GM10266 (cell line): Measurements from ENCODE around the gene ABI3BP.
"Not testable (repeated sequence)": the region's sequence is repeated elsewhere in the genome, so short reads cannot be mapped to it uniquely, and the experiment has no call there.

Experiments used
- DNase-seq: peaks from one replicate; pipeline ENCODE4 v3.0.0; 2012; ENCODE audit errors: extremely low spot score
- TF ChIP-seq, protein P1 (sequence below): IDR thresholded peaks from 2 replicates; pipeline ENCODE4 v1.5.1; 2012; ENCODE audit warnings: mild to moderate bottlenecking, low read depth; ENCODE audit not compliant: control insufficient read depth, insufficient read depth; ENCODE audit errors: missing control alignments

The ABI3BP gene

DNA sequence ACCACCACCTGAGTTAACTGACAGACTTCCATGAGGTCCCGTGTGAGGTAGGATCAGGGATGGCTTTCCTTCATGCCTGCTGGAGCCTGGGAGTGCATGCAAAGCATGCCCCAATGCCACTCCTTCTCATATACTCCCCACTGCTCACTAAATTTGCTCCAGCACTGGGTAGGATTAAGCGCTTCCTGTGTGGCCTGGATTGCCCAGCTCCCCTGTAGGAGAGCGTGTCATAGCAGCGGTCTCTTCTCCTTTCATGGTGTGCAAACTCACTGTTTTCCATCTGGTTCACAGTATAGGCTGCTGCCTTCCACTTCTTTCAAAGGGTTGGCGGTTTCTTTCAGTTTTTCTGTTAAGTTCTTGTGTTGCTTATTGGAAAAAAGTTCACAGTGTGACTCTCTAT, 34.1 kb upstream of the ABI3BP start:
- TF ChIP-seq, protein P1, sequence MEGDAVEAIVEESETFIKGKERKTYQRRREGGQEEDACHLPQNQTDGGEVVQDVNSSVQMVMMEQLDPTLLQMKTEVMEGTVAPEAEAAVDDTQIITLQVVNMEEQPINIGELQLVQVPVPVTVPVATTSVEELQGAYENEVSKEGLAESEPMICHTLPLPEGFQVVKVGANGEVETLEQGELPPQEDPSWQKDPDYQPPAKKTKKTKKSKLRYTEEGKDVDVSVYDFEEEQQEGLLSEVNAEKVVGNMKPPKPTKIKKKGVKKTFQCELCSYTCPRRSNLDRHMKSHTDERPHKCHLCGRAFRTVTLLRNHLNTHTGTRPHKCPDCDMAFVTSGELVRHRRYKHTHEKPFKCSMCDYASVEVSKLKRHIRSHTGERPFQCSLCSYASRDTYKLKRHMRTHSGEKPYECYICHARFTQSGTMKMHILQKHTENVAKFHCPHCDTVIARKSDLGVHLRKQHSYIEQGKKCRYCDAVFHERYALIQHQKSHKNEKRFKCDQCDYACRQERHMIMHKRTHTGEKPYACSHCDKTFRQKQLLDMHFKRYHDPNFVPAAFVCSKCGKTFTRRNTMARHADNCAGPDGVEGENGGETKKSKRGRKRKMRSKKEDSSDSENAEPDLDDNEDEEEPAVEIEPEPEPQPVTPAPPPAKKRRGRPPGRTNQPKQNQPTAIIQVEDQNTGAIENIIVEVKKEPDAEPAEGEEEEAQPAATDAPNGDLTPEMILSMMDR: no peak
- DNase-seq: no peak

DNA sequence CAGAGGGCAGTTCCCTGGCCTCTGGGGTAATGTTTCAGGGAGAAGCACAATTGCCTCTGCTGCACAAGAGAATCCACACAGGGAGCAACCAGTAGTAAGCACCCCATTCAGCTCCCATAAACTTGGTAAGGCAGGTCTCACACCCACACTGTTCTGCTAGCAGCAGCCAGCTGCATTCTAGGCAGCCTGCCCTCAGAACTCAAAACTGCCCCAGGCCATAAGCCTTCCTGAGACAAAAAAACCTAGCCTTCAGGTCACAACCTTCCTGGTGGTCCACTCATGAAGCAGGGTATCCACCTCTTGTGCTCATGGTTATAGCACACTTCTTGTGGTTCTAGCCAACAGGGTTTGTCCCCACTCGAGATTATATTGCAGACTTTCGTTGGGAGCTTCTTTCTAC, 33.7 kb upstream of the ABI3BP start:
- DNase-seq: no peak
- TF ChIP-seq, protein P1: no peak

DNA sequence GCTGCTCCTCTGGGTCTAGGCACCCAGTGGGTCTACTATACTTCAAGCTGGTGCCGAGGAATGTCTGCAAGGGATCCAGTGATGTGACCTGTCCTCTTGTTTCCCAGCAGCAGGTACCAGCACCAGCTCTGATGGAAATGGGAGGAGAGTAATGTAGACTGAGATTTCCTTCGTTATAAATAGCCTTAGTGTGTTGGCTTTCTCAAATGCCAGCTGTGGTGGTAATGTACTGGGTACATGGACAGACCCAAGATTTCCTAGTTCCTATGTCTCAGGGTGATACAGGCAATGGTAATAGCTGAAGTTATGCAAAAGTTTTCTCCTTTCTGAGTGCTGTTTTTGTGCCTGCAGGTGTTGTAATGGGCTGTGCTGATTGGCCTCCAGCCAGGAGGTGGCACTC, 33.0 kb upstream of the ABI3BP start:
- DNase-seq: no peak
- TF ChIP-seq, protein P1: no peak

DNA sequence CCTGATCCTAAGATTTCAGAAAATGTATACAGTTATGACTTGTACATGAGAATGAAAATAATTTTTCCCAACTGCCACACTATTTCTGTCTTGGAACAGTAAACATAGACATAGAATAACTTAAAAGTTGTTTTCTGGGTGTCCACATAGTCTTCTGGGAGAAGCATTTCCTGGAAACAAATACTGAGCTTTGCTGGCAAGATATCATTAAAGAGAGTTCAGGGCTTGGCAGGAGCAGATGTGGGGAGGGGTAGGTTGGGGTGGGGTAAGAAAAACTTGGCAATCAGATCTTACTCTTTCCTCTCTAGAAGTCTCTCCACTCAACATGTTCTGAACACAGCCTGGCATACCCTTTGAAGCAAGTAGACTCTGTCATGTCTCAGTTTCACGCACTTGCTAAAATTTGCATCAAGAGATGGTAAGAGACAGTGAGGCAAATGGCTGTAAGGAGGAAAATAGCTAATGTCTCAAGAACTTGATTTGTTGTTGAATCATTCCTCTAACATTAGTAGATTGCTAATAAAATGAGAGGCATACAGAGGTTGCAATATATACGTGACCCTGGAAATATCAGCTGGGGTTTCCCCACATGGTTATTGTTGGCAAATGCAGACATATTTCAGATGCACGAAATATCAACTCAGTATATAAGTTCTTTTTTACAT, 27.3 kb upstream of the ABI3BP start:
- TF ChIP-seq, protein P1: no peak
- no peak for DNase-seq

DNA sequence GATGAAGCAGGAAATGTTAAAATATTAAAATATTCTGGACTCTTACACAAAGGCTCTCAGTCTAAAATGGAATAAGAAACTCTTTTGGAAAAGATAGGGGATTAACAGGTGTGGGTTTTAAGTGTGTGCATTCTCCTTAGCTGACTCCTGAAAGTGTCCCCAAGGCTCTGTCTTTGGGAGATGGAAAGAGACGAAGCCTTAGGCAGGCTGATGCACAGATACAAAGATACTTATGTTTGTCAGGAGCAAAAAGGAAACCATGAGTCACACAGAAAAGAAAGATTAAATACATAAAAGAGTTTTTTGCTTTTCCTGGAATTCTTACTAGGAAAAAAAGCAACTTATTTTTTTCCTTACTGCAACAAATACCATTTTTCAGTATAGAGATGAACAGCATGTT, 23.8 kb upstream of the ABI3BP start:
- no peak for DNase-seq
- TF ChIP-seq, protein P1: no peak

DNA sequence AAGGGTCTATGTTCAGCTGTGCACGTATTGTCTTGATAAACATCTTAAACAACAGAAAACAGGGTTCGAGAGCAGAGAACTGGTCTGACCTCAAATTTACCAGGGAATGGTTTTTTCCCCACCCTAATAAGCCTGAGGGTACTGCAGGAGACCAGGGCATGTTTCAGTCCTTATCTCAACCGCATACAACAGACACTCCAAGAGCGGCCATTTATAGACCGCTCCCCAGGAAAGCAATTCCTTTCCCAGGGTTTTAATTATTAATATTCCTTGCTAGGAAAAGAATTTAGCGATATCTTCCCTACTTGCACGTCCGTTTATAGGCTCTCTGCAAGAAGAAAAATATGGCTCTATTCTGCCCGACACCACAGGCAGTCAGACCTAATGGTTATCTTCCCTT, 19.1 kb upstream of the ABI3BP start:
- not testable (repeated sequence) for DNase-seq

DNA sequence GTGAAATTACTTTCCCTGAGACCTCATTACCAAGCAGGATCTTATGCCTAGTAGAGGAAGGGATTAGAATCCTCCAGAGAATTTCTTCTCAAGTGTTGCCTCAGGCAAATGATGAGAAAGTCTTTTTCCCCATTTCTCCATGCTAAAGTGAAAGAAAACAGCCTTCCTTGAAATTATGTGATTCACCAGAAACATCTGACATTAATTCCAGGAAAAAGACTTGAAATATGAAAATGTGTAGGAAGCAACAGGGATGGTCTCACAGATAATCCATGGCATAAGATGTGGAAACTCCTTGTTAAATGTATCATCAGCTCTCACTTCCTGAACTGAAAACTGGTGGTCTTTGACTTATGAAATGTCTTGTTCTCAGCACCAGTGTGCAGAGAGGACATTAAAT, 17.9 kb upstream of the ABI3BP start:
- no peak for DNase-seq
- TF ChIP-seq, protein P1: no peak

DNA sequence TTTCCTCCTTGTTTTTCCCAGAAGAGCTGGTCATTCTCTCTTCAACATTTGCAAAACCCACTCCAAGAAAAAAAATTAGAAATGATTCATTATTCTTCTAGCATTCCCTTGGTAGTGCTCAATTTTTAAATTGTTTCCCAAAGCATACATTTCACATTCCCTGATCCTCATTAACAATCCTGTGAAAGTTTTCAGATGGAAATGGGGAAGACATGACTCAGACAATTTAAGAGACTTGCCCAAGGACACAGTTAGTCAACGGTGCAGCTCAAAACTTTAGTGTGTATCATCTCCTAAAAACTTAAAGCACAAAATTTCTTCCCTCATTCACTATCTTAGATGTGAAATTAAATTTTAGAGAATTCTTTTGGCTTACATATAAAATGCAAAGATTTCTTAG, 17.1 kb upstream of the ABI3BP start:
- TF ChIP-seq, protein P1: no peak
- DNase-seq: no peak
